ENCODE measurements around the gene POR. TPM values are rescaled to one million over a fixed set of nuclear protein-coding genes. Genes with fewer than 3 reads are reported as not detected.

Gene POR
- total RNA-seq (2022; extraction: Qiagen RNA extraction; ENCODE audit: low read depth) = 119 to 162 TPM (median 158 TPM) in 5 replicates

GRCh38 chr7:75914655-75915415, at the start of gene POR:
Gene POR, plus strand, starts transcription at chr7:75915155. Its CDS starts 38,847 bp downstream, at chr7:75954002.

GRCh38 chr7:75878769-75879611, 36.0 kb upstream of the POR start, which contains the start of gene RHBDD2:
Gene RHBDD2, plus strand, starts transcription at chr7:75879034. Its CDS starts 49 bp downstream, at chr7:75879083.

GRCh38 chr7:75994388-75995051, 79.6 kb downstream of the POR start, which contains the start of gene TMEM120A:
Gene TMEM120A, minus strand, starts transcription at chr7:75994595. Its CDS starts 25 bp downstream, at chr7:75994570.

Other genes with a start within 250 kb of the POR start
- 14.9 to 18.6 TPM (median 17.6 TPM) in 5 replicates for gene HIP1, start 176.2 kb upstream of the POR start, total RNA-seq (2022; extraction: Qiagen RNA extraction; ENCODE audit: low read depth)
- 7.6 to 14.5 TPM (median 8.5 TPM) in 5 replicates for gene CCL26, start 142.9 kb upstream of the POR start, total RNA-seq (2022; extraction: Qiagen RNA extraction; ENCODE audit: low read depth)
- gene CCL24, start 101.3 kb upstream of the POR start, total RNA-seq (2022; extraction: Qiagen RNA extraction; ENCODE audit: low read depth) = not detected in 5 replicates
- gene RHBDD2, start 36.1 kb upstream of the POR start, total RNA-seq (2022; extraction: Qiagen RNA extraction; ENCODE audit: low read depth) = 76.1 to 96.8 TPM (median 88.8 TPM) in 5 replicates
- 33.0 to 44.3 TPM (median 42.8 TPM) in 5 replicates for gene TMEM120A, start 79.4 kb downstream of the POR start, total RNA-seq (2022; extraction: Qiagen RNA extraction; ENCODE audit: low read depth)
- 38.4 to 42.4 TPM (median 39.6 TPM) in 5 replicates for gene STYXL1, start 132.8 kb downstream of the POR start, total RNA-seq (2022; extraction: Qiagen RNA extraction; ENCODE audit: low read depth)
- gene MDH2, start 133.0 kb downstream of the POR start, total RNA-seq (2022; extraction: Qiagen RNA extraction; ENCODE audit: low read depth) = 312 to 428 TPM (median 360 TPM) in 5 replicates